ENCODE measurements around the gene BMP2K. TPM values are rescaled to one million over a fixed set of nuclear protein-coding genes. Genes with fewer than 3 reads are reported as not detected.
"Not testable (repeated sequence)": the region's sequence is repeated elsewhere in the genome, so short reads cannot be mapped to it uniquely, and the experiment has no call there.

Gene BMP2K
- total RNA-seq, 2 donors from 2014 or later = 15.8 to 18.9 TPM

DNA sequence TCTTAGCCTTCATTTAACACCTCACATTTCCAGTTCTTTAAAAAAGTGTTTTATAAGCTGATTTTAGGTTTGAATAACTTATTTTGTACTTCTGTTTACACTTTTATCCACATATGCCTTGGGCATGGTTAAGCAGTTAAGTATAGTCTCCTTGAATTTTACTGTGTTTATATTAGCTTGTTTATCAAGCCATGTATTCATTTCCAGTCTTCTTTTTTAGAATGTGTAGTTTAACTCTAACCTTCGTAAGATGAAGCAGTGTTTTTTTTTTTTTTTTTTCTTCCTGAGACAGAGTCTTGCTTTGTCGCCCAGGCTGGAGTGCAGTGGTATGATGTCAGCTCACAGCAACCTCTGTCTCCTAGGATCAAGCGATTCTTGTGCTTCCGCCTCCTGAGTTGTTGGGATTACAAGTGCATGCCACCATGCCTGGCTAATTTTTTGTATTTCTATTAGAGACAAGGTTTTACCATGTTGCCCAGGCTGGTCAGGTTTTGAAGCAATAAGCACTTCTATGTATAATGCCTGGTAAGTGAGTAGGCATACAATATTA lies 42.5 kb downstream of the BMP2K start:
- H3K4me1 ChIP-seq = no peaks in the 10 kb centered on the region
- H3K4me3 ChIP-seq = no peak overlapping the region
- H3K27ac ChIP-seq = no peak overlapping the region
- intact Hi-C loops (cut with DNase I) = no loop called here
- DNase-seq = no peak
- no peak for ATAC-seq
- WGBS, 2 donors = 95 to 98% methylated on average over 4 of the region's 4 CpGs
- no peaks in the 10 kb centered on the region for H3K27me3 ChIP-seq
- TF ChIP-seq, protein P1, sequence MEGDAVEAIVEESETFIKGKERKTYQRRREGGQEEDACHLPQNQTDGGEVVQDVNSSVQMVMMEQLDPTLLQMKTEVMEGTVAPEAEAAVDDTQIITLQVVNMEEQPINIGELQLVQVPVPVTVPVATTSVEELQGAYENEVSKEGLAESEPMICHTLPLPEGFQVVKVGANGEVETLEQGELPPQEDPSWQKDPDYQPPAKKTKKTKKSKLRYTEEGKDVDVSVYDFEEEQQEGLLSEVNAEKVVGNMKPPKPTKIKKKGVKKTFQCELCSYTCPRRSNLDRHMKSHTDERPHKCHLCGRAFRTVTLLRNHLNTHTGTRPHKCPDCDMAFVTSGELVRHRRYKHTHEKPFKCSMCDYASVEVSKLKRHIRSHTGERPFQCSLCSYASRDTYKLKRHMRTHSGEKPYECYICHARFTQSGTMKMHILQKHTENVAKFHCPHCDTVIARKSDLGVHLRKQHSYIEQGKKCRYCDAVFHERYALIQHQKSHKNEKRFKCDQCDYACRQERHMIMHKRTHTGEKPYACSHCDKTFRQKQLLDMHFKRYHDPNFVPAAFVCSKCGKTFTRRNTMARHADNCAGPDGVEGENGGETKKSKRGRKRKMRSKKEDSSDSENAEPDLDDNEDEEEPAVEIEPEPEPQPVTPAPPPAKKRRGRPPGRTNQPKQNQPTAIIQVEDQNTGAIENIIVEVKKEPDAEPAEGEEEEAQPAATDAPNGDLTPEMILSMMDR (IDR thresholded peaks at IDR 0.05) = no peak
- no peak for TF ChIP-seq POLR2A (IDR thresholded peaks at IDR 0.05)
- no peaks in the 10 kb centered on the region for H3K36me3 ChIP-seq (replicated peaks in 1 of 2; ENCODE audit: insufficient read depth in 1 of 2, low read depth in 2 of 2)
- H3K9me3 ChIP-seq = no peaks in the 10 kb centered on the region

DNA sequence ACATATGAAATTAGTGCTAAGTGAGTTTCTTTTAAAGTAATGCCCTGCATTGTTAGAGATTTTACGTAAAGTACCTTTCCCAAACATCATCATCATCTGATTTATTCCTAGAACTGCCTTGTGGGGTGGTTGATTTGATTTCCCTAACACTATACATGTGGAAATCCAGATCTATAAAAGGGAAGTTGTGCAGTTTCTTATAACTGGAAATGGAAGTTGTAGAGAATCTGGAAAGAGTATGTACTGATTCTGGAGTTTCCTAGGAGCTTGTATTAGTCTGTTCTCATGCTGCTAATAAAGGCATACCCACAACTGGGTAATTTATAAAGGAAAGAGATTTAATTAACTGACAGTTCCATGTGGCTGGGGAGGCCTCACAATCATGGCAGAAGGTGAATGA lies 47.9 kb downstream of the BMP2K start:
- intact Hi-C loops (cut with DNase I) = no loop called here
- 86 to 96% methylated on average over 1 of the region's 1 CpG for WGBS, 2 donors
- Histone ChIP-seq H3K4me1 (no peaks in the 10 kb centered on the region), H3K36me3 (replicated peaks in 1 of 2; ENCODE audit: insufficient read depth in 1 of 2, low read depth in 2 of 2) (no peaks in the 10 kb centered on the region), H3K27ac (no peak overlapping the region), H3K27me3 (no peaks in the 10 kb centered on the region), H3K4me3 (no peak overlapping the region), H3K9me3 (no peaks in the 10 kb centered on the region)
- no peak for DNase-seq
- no peak for ATAC-seq
- TF ChIP-seq, protein P1 (IDR thresholded peaks at IDR 0.05) = no peak
- TF ChIP-seq POLR2A (IDR thresholded peaks at IDR 0.05) = no peak

DNA sequence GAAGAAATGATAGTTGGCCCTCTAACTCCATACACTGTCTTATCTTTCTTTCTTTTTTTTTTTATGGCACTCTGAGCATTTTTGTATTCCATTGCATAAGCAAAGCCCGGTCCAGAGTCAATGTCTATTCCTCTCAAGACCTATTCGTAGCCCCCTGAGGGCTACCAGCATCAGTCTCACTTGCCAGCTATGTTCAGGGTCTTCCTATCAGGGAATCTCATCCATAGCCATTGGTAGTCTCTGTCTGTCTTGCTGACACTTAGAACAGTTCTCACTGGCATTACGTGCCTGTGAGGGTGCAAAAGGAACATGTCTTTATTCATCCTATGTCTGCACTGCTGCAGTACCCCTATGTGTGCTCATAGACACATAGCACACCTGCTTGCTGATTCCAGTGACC lies 51.0 kb downstream of the BMP2K start:
- WGBS, 2 donors = 91 to 93% methylated on average over 3 of the region's 3 CpGs
- intact Hi-C loops (cut with DNase I) = no loop called here
- H3K4me1 ChIP-seq = no peaks in the 10 kb centered on the region
- no peak overlapping the region for H3K27ac ChIP-seq
- ATAC-seq (no peak), DNase-seq (no peak)
- H3K4me3 ChIP-seq = no peak overlapping the region
- TF ChIP-seq, protein P1 (IDR thresholded peaks at IDR 0.05) = no peak
- no peak for TF ChIP-seq POLR2A (IDR thresholded peaks at IDR 0.05)
- H3K36me3 ChIP-seq (replicated peaks in 1 of 2; ENCODE audit: insufficient read depth in 1 of 2, low read depth in 2 of 2) = no peaks in the 10 kb centered on the region
- H3K27me3 ChIP-seq = no peaks in the 10 kb centered on the region
- no peaks in the 10 kb centered on the region for H3K9me3 ChIP-seq

DNA sequence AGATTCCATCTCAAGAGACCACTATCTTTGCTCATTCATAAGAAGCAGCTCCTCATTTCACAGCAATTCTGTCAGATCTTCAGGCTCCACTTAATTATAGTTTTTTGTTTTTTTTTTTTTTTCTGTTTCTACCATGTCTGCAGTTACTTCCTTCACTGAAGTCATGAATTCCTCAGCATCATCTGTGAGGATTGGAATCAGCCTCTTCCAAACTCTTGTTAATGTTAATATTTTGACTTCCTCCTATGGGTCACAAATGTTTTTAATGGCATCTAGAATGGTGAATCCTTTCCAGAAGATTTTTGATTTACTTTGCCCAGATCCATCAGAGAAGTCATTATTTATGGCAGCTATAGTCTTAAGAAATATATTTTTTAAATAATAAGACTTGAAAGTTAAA lies 53.1 kb downstream of the BMP2K start:
- ATAC-seq (no peak), DNase-seq (no peak)
- Histone ChIP-seq H3K27me3 (no peaks in the 10 kb centered on the region), H3K27ac (no peak overlapping the region), H3K4me1 (no peaks in the 10 kb centered on the region), H3K4me3 (no peak overlapping the region), H3K9me3 (no peaks in the 10 kb centered on the region), H3K36me3 (replicated peaks in 1 of 2; ENCODE audit: insufficient read depth in 1 of 2, low read depth in 2 of 2) (no peaks in the 10 kb centered on the region)
- intact Hi-C loops (cut with DNase I) = no loop called here
- no peak for TF ChIP-seq POLR2A (IDR thresholded peaks at IDR 0.05)
- TF ChIP-seq, protein P1 (IDR thresholded peaks at IDR 0.05) = no peak

DNA sequence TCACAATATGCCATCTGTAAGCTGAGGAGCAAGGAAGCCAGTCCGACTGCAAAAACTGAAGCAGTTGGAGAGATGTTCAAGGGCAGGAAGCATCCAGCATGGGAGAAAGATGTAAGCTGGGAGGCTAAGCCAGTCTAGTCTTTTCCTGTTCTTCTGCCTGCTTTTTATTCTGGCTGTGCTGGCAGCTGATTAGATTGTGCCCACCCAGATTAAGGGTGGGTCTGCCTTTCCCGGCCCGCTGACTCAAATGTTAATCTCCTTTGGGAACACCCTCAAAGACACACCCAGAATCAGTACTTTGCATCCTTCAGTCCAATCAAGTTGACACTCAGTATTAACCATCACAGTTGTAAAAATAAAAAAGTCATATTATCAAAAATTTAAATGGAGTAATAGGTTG lies 63.5 kb downstream of the BMP2K start:
- H3K27me3 ChIP-seq; H3K27ac ChIP-seq; H3K9me3 ChIP-seq; ATAC-seq; H3K4me1 ChIP-seq; H3K36me3 ChIP-seq (replicated peaks in 1 of 2; ENCODE audit: insufficient read depth in 1 of 2, low read depth in 2 of 2); intact Hi-C loops (cut with DNase I); H3K4me3 ChIP-seq; DNase-seq: not testable (repeated sequence)
- 90 to 95% methylated on average over 3 of the region's 3 CpGs for WGBS, 2 donors

DNA sequence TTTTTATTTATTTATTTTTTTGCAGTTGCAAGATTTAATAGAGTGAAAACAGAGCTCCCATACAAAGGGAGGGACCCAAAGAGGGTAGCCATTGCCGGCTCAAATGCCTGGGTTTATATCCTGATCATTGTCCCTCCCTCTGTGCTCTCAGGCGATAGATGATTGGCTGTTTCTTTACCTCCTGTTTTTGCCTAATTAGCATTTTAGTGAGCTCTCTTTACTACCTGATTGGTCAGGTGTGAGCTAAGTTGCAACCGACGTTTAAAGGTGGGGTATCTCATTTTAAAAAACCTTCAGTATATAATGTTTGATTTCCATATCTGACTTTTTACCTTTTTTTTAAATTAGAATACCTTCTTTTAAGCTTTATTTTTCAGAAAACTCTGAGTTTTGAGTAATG lies 64.1 kb downstream of the BMP2K start:
- intact Hi-C loops (cut with DNase I); H3K27ac ChIP-seq: not testable (repeated sequence)

More for the DNA sequence above, 64.1 kb downstream of the BMP2K start:
- not testable (repeated sequence) for H3K36me3 ChIP-seq (replicated peaks in 1 of 2; ENCODE audit: insufficient read depth in 1 of 2, low read depth in 2 of 2); H3K9me3 ChIP-seq; ATAC-seq; H3K4me1 ChIP-seq; H3K4me3 ChIP-seq; H3K27me3 ChIP-seq; DNase-seq
- 95% methylated on average over 4 of the region's 4 CpGs for WGBS, 2 donors
